Superior temporal gyrus (tissue), 1 donor: ENCODE results near the gene PRKCE.
"Not testable (repeated sequence)": the region's sequence is repeated elsewhere in the genome, so short reads cannot be mapped to it uniquely, and the experiment has no call there.

Source experiments
- DNase-seq: peaks from one replicate; pipeline ENCODE4 v3.0.0-alpha.2; 2016; ENCODE audit errors: extremely low spot score

PRKCE gene

DNA sequence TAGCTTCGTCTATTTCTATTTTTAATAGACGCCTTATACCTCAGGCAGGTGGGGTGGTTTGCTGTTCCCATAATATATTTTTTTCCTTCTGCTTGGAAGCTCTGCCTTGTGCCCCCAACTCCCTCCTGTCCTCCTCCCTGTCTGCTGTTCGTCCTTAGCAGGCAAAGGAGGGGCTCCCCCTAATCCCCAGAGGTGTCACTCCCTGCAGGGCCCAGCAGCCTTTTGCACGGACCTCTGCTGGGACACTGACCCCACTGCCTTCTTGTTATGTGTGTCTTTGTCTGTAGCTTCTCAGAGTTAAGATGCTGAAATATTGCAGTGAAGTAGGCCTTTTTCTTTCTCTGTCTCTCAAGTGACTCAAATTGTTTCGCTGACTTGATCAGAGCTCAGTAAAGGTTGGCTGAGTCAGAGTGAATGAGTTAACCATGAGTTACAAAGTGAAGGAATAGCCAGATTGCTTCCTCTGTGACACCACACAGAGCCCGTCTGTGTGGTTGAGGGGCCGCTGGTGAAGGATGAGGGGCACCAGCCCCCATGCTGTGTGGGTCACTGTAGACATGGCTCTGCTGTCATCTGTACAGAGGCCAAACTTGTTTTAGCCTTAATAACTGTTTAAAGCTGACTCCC is 47.7 kb downstream of the PRKCE start:
- DNase-seq, result no peak

DNA sequence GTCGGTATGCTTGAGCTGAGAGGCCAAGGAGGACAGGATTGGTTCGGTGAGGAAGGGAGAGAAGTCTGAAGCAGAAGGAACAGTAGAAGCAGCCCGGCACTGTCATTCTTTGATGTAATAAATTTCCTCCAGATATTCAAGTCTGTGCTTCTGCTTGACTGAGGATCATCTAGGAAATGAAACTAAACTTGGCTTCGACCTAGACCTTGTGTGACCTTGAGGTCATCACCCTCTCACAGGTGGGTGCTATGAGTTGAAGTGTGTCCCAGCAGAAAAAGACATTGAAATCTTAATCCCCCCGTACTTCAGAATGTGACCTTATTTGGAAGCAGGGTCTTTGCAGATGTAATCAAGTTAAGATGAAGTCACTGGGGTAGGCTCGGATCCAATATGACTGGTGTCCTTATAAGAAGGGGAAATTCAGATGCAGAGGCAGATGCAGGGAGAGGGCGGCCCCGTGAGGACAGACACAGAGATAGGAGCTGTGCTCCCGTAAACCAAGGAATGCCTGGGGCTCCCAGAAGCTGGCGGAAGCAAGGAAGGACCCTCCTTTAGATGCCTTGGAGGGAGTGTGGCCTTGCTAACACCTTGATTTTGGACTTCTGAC is 49.0 kb downstream of the PRKCE start:
- no peak for DNase-seq

- DNase-seq, result no peak
Observed at GRCh38 chr2:45705233-45705632, 53.8 kb downstream of the PRKCE start.

- no peak for DNase-seq
Observed at GRCh38 chr2:45706033-45706432, 54.6 kb downstream of the PRKCE start.

DNA sequence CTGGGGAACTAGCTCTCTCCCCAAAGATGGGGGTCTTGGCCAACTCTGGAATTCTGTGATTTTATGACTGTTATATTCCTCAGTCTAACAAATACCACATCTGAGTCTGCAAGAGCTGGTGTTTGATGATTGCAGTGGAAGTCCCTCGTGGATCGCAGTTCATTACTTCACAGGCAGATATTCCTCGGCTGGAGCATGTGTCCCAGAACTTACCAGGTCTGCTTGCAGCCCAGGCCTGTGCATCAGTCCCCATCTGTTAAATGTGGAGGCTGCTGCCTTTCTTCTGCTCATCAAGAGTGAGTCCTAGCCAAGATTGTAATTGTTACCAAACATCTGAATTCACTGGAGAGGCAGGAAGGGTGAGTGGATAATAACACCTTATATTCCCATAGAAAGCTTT is 55.5 kb downstream of the PRKCE start:
- peak; percentile 46 for DNase-seq

DNA sequence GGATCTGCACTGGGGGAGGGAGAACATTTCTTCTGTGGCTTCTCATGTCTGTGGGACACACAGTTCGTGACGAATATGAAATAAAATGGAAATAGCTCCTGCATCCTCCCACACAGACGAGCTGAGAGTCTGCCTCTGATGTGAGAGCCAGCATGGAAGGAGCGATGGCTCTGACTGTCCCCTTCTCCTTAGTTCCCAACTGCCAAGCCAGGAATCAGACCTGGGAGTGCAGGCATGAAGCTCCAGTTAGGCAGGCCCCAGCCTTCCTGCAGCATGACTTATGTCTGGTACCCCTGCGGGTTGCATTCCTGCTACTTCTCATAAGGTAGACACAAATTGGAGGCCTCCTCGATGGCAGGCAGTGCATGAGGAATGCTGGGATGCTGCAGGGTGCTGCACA is 56.2 kb downstream of the PRKCE start:
- peak; percentile 60 for DNase-seq

DNA sequence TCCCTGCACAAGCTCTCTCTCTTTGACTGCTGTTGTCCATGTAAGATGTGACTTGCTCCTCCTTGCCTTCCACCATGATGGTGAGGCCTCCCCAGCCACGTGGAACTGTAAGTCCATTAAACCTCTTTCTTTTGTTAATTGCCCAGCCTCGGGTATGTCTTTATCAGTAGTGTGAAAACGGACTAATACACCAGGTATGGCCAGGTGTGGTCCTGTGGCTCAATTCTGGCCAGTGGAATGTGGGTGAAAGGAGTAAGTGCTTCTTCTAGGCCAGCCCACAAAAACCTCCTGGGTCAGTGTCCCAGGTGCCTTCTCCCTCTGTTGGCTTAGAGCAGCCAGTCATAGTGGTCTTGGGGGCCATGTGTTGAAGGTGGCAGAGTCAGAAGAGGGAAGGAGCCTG is 57.0 kb downstream of the PRKCE start:
- no peak for DNase-seq

DNA sequence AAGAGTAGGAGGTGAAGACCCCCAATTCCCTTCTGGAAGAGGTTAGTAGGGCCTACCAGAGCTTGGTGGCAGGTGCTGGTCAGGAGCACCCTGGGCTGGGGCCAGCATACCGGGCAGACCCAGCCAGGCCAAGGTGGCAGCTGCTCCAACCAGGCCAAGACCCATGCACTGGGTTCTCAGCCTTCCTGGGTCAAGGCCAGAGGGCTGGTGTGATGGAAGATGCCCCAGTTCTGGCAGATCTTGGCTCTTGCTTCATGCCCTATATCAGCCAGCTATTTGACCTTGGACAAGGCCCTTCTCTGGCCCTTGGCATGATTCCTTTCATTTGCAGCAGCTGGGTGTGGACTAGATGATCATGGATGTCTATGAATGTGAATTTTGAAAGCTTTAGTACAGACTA is 57.7 kb downstream of the PRKCE start:
- DNase-seq, result no peak

GRCh38 chr2:45710468-45710867 is 59.0 kb downstream of the PRKCE start:
- DNase-seq, result no peak

GRCh38 chr2:45711224-45711623 is 59.7 kb downstream of the PRKCE start:
- DNase-seq, result no peak

DNA sequence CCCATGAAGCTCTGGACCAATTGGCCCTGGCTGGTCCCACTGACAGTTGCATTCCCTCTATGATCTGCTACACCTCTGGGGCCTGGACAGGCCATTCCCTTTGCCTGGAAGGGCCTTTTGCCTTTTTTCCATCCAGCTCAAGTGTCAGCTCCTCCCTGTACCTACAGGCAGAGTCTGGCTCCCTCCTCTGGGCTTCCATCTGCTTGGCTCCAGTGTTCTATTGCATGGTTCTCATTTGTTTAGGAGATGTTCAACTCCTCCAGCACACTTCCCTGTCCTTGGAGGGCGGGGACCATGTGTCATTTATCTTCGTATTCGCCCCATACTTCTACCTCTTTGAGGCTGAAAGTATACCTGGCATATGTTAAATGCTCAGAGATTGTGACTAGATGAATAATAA is 61.1 kb downstream of the PRKCE start:
- DNase-seq, result no peak

DNA sequence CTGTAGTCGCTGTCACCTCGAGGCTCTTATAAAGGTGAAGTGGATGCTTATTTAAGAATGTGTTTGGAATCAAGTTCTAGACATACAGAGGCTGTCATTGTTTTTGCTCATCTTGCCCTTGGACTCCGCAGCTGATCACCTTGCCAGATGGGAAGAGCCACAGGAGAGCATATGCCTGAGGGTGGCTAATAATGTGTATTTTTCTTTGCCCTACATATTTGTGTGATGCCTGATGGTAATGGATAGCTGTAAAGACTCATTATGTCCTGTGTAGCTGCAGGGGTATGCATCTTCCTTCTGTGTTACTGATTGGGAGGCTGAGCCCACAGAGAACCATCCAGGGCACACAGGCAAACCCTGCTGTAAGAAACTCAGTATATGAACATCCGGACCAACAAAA is 61.7 kb downstream of the PRKCE start:
- DNase-seq, result no peak

GRCh38 chr2:45713591-45713990 is 62.1 kb downstream of the PRKCE start:
- no peak for DNase-seq

GRCh38 chr2:45714679-45715078 is 63.2 kb downstream of the PRKCE start:
- DNase-seq, result no peak

- DNase-seq, result no peak
Observed at GRCh38 chr2:45715601-45716379, 64.3 kb downstream of the PRKCE start.

GRCh38 chr2:45716432-45716831 is 65.0 kb downstream of the PRKCE start:
- not testable (repeated sequence) for DNase-seq

GRCh38 chr2:45716915-45717314 is 65.4 kb downstream of the PRKCE start:
- DNase-seq, result no peak

- DNase-seq, result no peak
Observed at GRCh38 chr2:45720210-45720609, 68.7 kb downstream of the PRKCE start.

- DNase-seq, result no peak
Observed at GRCh38 chr2:45721150-45721549, 69.7 kb downstream of the PRKCE start.

DNA sequence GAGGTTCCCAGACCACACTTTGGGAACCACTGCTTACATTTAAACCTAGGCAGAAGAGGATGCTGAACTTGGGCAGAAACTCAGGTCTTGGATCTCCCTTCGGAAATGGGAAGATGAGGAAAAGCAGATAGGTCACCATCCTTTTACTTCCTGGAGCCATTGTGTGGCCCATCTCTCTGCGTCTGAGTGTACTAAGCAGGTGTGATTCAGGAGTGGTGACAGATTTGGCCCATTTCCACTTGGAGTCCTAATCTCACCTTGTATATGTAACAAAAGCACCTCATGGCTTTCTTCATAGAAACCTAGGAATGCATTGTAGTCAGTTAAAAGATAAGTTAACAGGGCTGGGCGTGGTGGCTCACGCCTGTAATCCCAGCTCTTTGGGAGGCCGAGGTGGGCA is 71.0 kb downstream of the PRKCE start:
- no peak for DNase-seq

DNA sequence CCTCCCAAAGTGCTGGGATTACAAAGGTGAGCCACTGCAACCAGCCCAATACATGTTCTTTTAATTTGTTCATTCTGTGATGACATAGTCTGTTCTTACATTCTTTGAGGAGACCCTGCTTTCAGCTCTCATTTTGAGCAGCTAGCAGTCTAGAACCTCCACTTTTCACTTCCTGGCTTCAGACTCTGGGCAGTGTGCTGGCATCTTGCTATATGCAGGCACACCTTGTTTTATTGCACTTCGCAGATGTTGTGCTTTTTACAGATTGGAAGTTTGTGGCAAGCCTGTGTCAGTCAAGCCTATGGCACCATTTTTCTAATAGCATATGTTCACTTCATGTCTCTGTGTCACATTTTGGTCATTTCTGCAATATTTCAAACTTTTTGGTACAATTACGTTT is 72.4 kb downstream of the PRKCE start:
- no peak for DNase-seq

DNA sequence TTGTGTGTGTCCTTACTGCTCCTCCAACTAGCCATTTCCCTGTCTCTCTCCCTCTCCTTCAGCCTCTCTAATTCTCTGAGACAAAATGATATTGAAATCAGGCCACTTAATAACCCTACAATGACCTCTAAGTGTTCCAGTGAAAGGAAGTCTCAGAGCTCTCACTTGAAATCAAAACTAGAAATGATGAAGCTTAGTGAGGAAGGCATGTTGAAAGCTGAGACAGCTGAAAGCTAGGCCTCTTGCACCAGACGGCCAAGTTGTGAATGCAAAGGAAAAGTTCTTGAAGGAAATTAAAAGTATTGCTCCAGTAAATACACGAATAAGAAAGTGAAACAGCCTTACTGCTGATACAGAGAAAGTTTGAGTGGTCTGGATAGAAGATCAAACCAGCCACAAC is 72.9 kb downstream of the PRKCE start:
- DNase-seq, result no peak

DNA sequence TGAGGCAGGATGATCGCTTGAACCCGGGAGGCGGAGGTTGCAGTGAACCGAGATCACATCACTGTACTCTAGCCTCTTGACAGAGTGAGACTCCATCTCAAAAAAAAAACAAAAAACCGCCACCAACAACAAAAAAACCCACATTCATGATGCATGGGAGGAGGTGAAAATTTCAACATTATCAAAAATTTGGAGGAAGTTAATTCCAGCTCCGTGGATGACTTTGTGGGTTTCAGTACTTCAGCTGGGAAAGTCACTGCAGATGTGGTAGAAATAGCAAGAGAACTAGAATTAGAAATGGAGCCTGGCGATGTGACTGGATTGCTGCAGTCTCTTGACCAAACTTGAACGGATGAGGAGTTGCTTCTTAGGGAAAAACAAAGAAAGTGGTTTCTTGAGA is 74.3 kb downstream of the PRKCE start:
- no peak for DNase-seq
